BLaER1 treated with 17β-estradiol and CSF1 and Interleukin-3, amounts not matched to agents 10 nM and 100 nM (cell line): ENCODE data around the gene CRIM1.

Source experiments
- H3K27ac ChIP-seq, 11 experiments: shearing (Covaris generic); formaldehyde crosslinking; 2 replicates each; pipeline ENCODE4 v1.8.1; 2022
- H3K27me3 ChIP-seq, 11 experiments: shearing (Covaris generic); formaldehyde crosslinking; 2 replicates each; pipeline ENCODE4 v1.8.1; 2022
- H3K36me3 ChIP-seq, 11 experiments: shearing (Covaris generic); formaldehyde crosslinking; 2 replicates each; pipeline ENCODE4 v1.8.1; 2022
- H3K4me1 ChIP-seq, 10 experiments: shearing (Covaris generic); formaldehyde crosslinking; 2 replicates each; pipeline ENCODE4 v1.8.1; 2022
- H3K4me2 ChIP-seq, 11 experiments: shearing (Covaris generic); formaldehyde crosslinking; 2 replicates each; pipeline ENCODE4 v1.8.1; 2022
- H3K4me3 ChIP-seq, 10 experiments: shearing (Covaris generic); formaldehyde crosslinking; 2 replicates each; pipeline ENCODE4 v1.8.1; 2022
- H3K9ac ChIP-seq, 11 experiments: shearing (Covaris generic); formaldehyde crosslinking; 2 replicates each; pipeline ENCODE4 v1.8.1; 2022
- H3K9me3 ChIP-seq, 11 experiments: shearing (Covaris generic); formaldehyde crosslinking; replicated peaks in 1 of 11; 2 replicates each; pipeline ENCODE4 v1.8.1; 2022
- H4K20me1 ChIP-seq, 11 experiments: shearing (Covaris generic); formaldehyde crosslinking; 2 replicates each; pipeline ENCODE4 v1.8.1; 2022
- Cebpa-rat ChIP-seq, 11 experiments: shearing (Covaris generic); IDR thresholded peaks; 2 replicates each; pipeline ENCODE4 v1.8.1; 2022

CRIM1 gene

DNA sequence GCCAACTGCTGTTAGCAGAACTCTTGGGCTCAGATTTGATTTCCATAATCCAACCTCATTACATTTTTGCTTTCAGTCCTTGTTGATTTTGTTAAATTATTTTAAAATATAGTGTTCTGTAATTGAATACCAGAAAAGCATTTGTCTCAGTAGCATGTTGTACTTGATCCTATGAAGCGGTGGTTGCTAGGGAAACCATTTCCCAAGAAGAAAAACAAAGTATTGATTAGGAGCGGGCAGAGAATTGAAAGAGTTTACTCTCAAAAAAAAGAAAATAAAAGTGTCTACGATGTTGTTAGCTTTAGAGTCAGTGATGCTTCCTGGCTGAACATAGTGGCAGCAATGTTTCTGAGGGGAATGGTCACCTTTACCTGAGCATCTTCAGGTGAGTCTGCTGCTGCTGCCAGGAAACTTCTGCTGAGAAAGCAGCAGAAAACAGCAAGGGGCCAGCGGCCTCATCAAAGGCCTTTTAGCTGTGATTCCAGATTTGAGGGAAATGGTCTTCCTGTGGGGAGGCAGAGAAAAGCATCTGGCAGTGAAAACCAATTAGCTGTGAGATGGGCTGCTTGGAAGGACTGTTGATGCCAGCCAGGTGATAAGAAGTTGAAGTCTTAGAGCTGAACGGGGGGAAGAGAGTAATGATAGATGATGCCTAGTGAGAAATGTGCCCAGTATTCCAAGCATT is 37.1 kb downstream of the CRIM1 start:
- Histone ChIP-seq H3K4me3 (no peak overlapping the region), H3K9ac (no peak overlapping the region), H4K20me1 (peaks cover 0 to 28% (median 0%) of the 10 kb centered on the region in 11 experiments; a peak in 2 of 22 replicates), H3K36me3 (peaks cover 5 to 25% (median 16%) of the 10 kb centered on the region in 11 experiments; a peak in 16 of 22 replicates), H3K4me1 (peaks cover 2 to 12% (median 5%) of the 10 kb centered on the region in 10 experiments; a peak in 19 of 20 replicates), H3K27me3 (no peaks in the 10 kb centered on the region), H3K9me3 (no peaks in the 10 kb centered on the region), H3K27ac (no peak overlapping the region), H3K4me2 (no peak overlapping the region)
- no peak for TF ChIP-seq Cebpa-rat (IDR thresholded peaks at IDR 0.05)

- no peak overlapping the region for H3K9ac ChIP-seq
- peaks cover 5 to 32% (median 22%) of the 10 kb centered on the region in 11 experiments; a peak in 16 of 22 replicates for H3K36me3 ChIP-seq
- H3K4me3 ChIP-seq, result no peak overlapping the region
- H4K20me1 ChIP-seq, result peaks cover 0 to 28% (median 0%) of the 10 kb centered on the region in 11 experiments; a peak in 2 of 22 replicates
- no peak for TF ChIP-seq Cebpa-rat (IDR thresholded peaks at IDR 0.05)
- no peaks in the 10 kb centered on the region for H3K27me3 ChIP-seq
- H3K27ac ChIP-seq, result no peak overlapping the region
- peaks cover 0 to 9% (median 0%) of the 10 kb centered on the region in 10 experiments; a peak in 7 of 20 replicates for H3K4me1 ChIP-seq
- H3K9me3 ChIP-seq, result no peaks in the 10 kb centered on the region
- no peak overlapping the region for H3K4me2 ChIP-seq
Observed at GRCh38 chr2:36393738-36394256, 38.2 kb downstream of the CRIM1 start.

GRCh38 chr2:36394804-36395203 is 39.2 kb downstream of the CRIM1 start:
- TF ChIP-seq Cebpa-rat (IDR thresholded peaks at IDR 0.05), result no peak
- Histone ChIP-seq H3K4me1 (peaks cover 0 to 6% (median 0%) of the 10 kb centered on the region in 10 experiments; a peak in 6 of 20 replicates), H3K4me3 (no peak overlapping the region), H3K36me3 (peaks cover 5 to 37% (median 18%) of the 10 kb centered on the region in 11 experiments; a peak in 16 of 22 replicates), H3K4me2 (no peak overlapping the region), H4K20me1 (peaks cover 0 to 18% (median 0%) of the 10 kb centered on the region in 11 experiments; a peak in 2 of 22 replicates), H3K9me3 (no peaks in the 10 kb centered on the region), H3K9ac (no peak overlapping the region), H3K27me3 (no peaks in the 10 kb centered on the region), H3K27ac (no peak overlapping the region)

GRCh38 chr2:36395866-36396265 is 40.3 kb downstream of the CRIM1 start:
- Histone ChIP-seq H3K4me1 (no peaks in the 10 kb centered on the region), H4K20me1 (peaks cover 0 to 13% (median 0%) of the 10 kb centered on the region in 11 experiments; a peak in 2 of 22 replicates)

DNA sequence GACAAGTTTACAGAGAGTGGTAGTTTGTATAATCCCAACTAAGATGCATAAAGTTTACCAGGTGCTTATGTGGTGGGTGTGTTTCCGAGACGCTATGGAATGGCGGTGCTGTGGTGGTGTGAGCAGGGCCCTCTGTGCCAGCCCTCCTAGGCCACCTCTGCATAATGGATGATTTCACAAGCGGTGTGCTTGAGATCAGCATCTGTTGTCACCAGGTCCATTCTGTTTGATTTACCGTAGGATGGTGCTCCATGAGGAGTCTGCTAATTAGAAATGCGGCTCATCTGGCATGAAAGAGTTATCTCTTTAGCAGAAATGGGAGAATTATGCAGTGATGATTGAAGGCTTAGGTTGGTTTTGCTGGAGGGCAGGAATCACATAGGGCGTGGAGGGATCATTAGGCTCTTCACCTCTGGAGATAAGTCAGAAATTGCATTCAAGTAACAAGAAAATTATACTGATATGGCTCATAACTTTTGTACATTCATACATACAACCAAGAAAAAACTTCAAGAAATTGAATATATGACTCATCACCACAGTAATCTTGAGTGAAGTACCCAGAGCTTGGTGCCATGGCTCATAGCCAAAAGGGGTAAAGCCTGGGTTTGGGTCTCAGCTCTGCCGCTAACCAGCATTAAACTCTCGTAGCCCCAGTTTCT is 41.4 kb downstream of the CRIM1 start:
- Histone ChIP-seq H3K27me3 (no peaks in the 10 kb centered on the region), H4K20me1 (peaks cover 0 to 13% (median 0%) of the 10 kb centered on the region in 11 experiments; a peak in 2 of 22 replicates), H3K27ac (no peak overlapping the region), H3K4me3 (no peak overlapping the region), H3K9ac (no peak overlapping the region), H3K9me3 (no peaks in the 10 kb centered on the region), H3K36me3 (peaks cover 9 to 55% (median 23%) of the 10 kb centered on the region in 11 experiments; a peak in 19 of 22 replicates), H3K4me1 (no peaks in the 10 kb centered on the region), H3K4me2 (no peak overlapping the region)
- no peak for TF ChIP-seq Cebpa-rat (IDR thresholded peaks at IDR 0.05)

More at GRCh38 chr2:36395866-36396265, 40.3 kb downstream of the CRIM1 start:
- no peaks in the 10 kb centered on the region for H3K27me3 ChIP-seq
- TF ChIP-seq Cebpa-rat (IDR thresholded peaks at IDR 0.05), result no peak
- H3K9ac ChIP-seq, result no peak overlapping the region
- H3K4me3 ChIP-seq, result no peak overlapping the region
- peaks cover 9 to 46% (median 22%) of the 10 kb centered on the region in 11 experiments; a peak in 18 of 22 replicates for H3K36me3 ChIP-seq
- no peaks in the 10 kb centered on the region for H3K9me3 ChIP-seq
- H3K4me2 ChIP-seq, result no peak overlapping the region
- no peak overlapping the region for H3K27ac ChIP-seq

- Histone ChIP-seq H3K4me1 (no peaks in the 10 kb centered on the region), H3K36me3 (peaks cover 9 to 56% (median 23%) of the 10 kb centered on the region in 11 experiments; a peak in 19 of 22 replicates)
Observed at GRCh38 chr2:36397728-36398413, 42.3 kb downstream of the CRIM1 start.

GRCh38 chr2:36399050-36399449 is 43.5 kb downstream of the CRIM1 start:
- Histone ChIP-seq H3K4me2 (no peak overlapping the region), H3K27ac (no peak overlapping the region), H3K4me3 (no peak overlapping the region), H3K36me3 (peaks cover 9 to 56% (median 23%) of the 10 kb centered on the region in 11 experiments; a peak in 19 of 22 replicates), H4K20me1 (no peaks in the 10 kb centered on the region; a peak in 1 of 22 replicates), H3K27me3 (no peaks in the 10 kb centered on the region), H3K9me3 (no peaks in the 10 kb centered on the region), H3K4me1 (peaks cover 3 to 8% (median 7%) of the 10 kb centered on the region in 10 experiments), H3K9ac (no peak overlapping the region)
- TF ChIP-seq Cebpa-rat (IDR thresholded peaks at IDR 0.05), result no peak

More at GRCh38 chr2:36397728-36398413, 42.3 kb downstream of the CRIM1 start:
- no peak for TF ChIP-seq Cebpa-rat (IDR thresholded peaks at IDR 0.05)
- Histone ChIP-seq H3K27me3 (no peaks in the 10 kb centered on the region), H3K4me3 (no peak overlapping the region), H3K27ac (no peak overlapping the region), H3K4me2 (no peak overlapping the region), H4K20me1 (peaks cover 0 to 10% (median 0%) of the 10 kb centered on the region in 11 experiments; a peak in 2 of 22 replicates), H3K9ac (no peak overlapping the region), H3K9me3 (no peaks in the 10 kb centered on the region)

DNA sequence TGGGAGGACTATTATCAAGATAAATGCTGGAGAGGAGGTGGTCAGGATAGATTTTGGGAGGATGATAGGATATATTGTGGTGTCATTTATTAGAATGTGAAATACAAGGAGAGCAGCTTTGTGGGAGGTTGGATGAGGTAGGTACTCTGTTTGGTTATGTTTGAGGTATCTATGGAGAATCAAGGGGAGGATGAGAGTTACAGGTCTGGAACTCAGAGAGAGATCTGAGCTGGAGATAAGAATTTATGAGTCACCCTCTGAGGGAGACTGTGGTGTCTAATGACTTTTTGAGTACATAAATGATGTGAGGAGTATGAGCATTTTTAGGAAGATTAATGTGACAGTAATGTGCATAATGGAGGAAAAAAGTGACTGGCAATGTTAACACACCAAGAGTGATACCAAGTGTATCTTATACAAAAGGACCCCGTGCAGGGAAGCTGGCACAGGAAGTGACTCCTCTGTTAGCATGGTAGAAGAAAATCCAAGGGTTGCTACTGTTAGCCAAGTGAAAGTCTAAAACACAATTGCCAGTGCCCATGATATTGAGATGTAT is 48.2 kb downstream of the CRIM1 start:
- no peaks in the 10 kb centered on the region for H3K9me3 ChIP-seq
- peaks cover 0 to 35% (median 9%) of the 10 kb centered on the region in 11 experiments; a peak in 14 of 22 replicates for H3K36me3 ChIP-seq
- no peaks in the 10 kb centered on the region for H3K27me3 ChIP-seq
- no peak overlapping the region for H3K27ac ChIP-seq
- H3K4me1 ChIP-seq, result peaks cover 18 to 23% (median 21%) of the 10 kb centered on the region in 10 experiments
- H3K9ac ChIP-seq, result no peak overlapping the region
- peaks cover 0 to 12% (median 0%) of the 10 kb centered on the region in 11 experiments; a peak in 3 of 22 replicates for H4K20me1 ChIP-seq
- H3K4me3 ChIP-seq, result no peak overlapping the region
- H3K4me2 ChIP-seq, result peak overlapping the region; percentile 47 to 79 (median 62); a peak in 20 of 22 replicates
- TF ChIP-seq Cebpa-rat (IDR thresholded peaks at IDR 0.05), result no peak
